IMR-90 (cell line): ENCODE measurements around the gene RILPL2. TPM values are rescaled to one million over a fixed set of nuclear protein-coding genes. Genes with fewer than 3 reads are reported as not detected.

ENCODE experiments used
- ATAC-seq: fragments of 200-7000 bp; cut with Tn5 transposase; 2 replicates; pipeline ENCODE4 v1.9.1; 2020; ENCODE audit warnings: low read depth, mild to moderate bottlenecking, moderate library complexity
- BruUV-seq: library from RNA; stranded (reverse); fragments of 400-500 nt; replicated peaks from 2 replicates; lab custom pipeline; 2021; lab: Mats Ljungman, UMichigan
- CTCF ChIA-PET: fragments of 300-600 bp; formaldehyde crosslinking; extraction: SDS; loops from one replicate; lab custom pipeline; 2021; ENCODE audit warnings: antibody characterized with exemption; lab: Yijun Ruan, JAX
- POLR2A ChIA-PET: fragments of 300-600 bp; sonication (Branson Sonifier 250); formaldehyde crosslinking; loops from one replicate; lab custom pipeline; 2022; ENCODE audit warnings: antibody characterized with exemption; ENCODE audit not compliant: unreplicated experiment; lab: Charles Lee
- DNase-seq: peaks from one replicate; pipeline ENCODE4 v3.0.0; 2013
- H2AFZ ChIP-seq: replicated peaks from 2 replicates; pipeline ENCODE3; 2013; ENCODE audit warnings: low read length, mild to moderate bottlenecking; ENCODE audit not compliant: poor library complexity
- H2AK5ac ChIP-seq: 2 replicates; pipeline ENCODE4 v1.6.1; 2013; ENCODE audit warnings: low read depth, low read length, inconsistent platforms
- H2AK9ac ChIP-seq: replicated peaks from 2 replicates; pipeline ENCODE3; 2013; ENCODE audit warnings: mild to moderate bottlenecking, low read depth, low read length, moderate library complexity; ENCODE audit not compliant: poor library complexity
- H2BK120ac ChIP-seq: 2 replicates; pipeline ENCODE4 v1.6.1; 2013; ENCODE audit warnings: low read depth, low read length, inconsistent platforms
- H2BK15ac ChIP-seq: 3 replicates; pipeline ENCODE4 v1.6.1; 2013; ENCODE audit warnings: low read depth, low read length, inconsistent platforms
- H2BK20ac ChIP-seq: 2 replicates; pipeline ENCODE4 v1.6.1; 2013; ENCODE audit warnings: low read depth, mild to moderate bottlenecking, inconsistent platforms, low read length, moderate library complexity
- H2BK5ac ChIP-seq: 2 replicates; pipeline ENCODE4 v1.6.1; 2013; ENCODE audit warnings: mild to moderate bottlenecking, low read depth, low read length, inconsistent platforms; ENCODE audit not compliant: poor library complexity, severe bottlenecking
- H3K14ac ChIP-seq: replicated peaks from 2 replicates; pipeline ENCODE4 v1.6.1; 2013; ENCODE audit warnings: low read depth, low read length, inconsistent platforms
- H3K18ac ChIP-seq: 2 replicates; pipeline ENCODE4 v1.6.1; 2013; ENCODE audit warnings: low read depth, low read length, control low read depth
- H3K23ac ChIP-seq: 2 replicates; pipeline ENCODE4 v1.6.1; 2013; ENCODE audit warnings: low read depth, low read length, inconsistent platforms
- H3K27ac ChIP-seq: 2 replicates; pipeline ENCODE4 v1.5.1; 2013; ENCODE audit warnings: mild to moderate bottlenecking, control low read depth, low read length; ENCODE audit not compliant: insufficient read depth
- H3K27me3 ChIP-seq: 2 replicates; pipeline ENCODE4 v1.6.1; 2013; ENCODE audit warnings: low read length; ENCODE audit not compliant: control insufficient read depth, insufficient read depth
- H3K36me3 ChIP-seq: 2 replicates; pipeline ENCODE4 v1.6.1; 2013; ENCODE audit warnings: low read length, mixed read lengths; ENCODE audit not compliant: control insufficient read depth, insufficient read depth
- H3K4ac ChIP-seq: 2 replicates; pipeline ENCODE4 v1.6.1; 2013; ENCODE audit warnings: low read depth, low read length, inconsistent platforms
- H3K4me1 ChIP-seq: 2 replicates; pipeline ENCODE4 v1.6.1; 2013; ENCODE audit warnings: low read length, mixed read lengths; ENCODE audit not compliant: control insufficient read depth, insufficient read depth
- H3K4me2 ChIP-seq: 2 replicates; pipeline ENCODE4 v1.6.1; 2013; ENCODE audit warnings: low read depth, mild to moderate bottlenecking, control low read depth, low read length, moderate library complexity
- H3K4me3 ChIP-seq: 2 replicates; pipeline ENCODE4 v1.5.1; 2013; ENCODE audit warnings: low read depth, mild to moderate bottlenecking, control low read depth, low read length, moderate library complexity; ENCODE audit not compliant: insufficient read depth
- H3K56ac ChIP-seq: 2 replicates; pipeline ENCODE4 v1.6.1; 2013; ENCODE audit warnings: low read length, inconsistent platforms; ENCODE audit not compliant: insufficient read depth; ENCODE audit errors: extremely low read depth
- H3K79me1 ChIP-seq, 2 experiments: 2 replicates each; pipeline ENCODE4 v1.6.1; 2013; ENCODE audit warnings: low read length in 2 of 2, inconsistent platforms in 1 of 2, low read depth in 1 of 2
- H3K9ac ChIP-seq: 2 replicates; pipeline ENCODE4 v1.6.1; 2013; ENCODE audit warnings: low read depth, low read length, control low read depth
- H3K9me1 ChIP-seq: 2 replicates; pipeline ENCODE4 v1.6.1; 2013; ENCODE audit warnings: low read length, inconsistent platforms; ENCODE audit not compliant: insufficient read depth
- H3K9me3 ChIP-seq: 2 replicates; pipeline ENCODE4 v1.6.1; 2013; ENCODE audit warnings: low read length; ENCODE audit not compliant: control insufficient read depth, insufficient read depth
- H4K20me1 ChIP-seq: 2 replicates; pipeline ENCODE4 v1.6.1; 2013; ENCODE audit warnings: low read length, inconsistent platforms; ENCODE audit not compliant: insufficient read depth
- H4K5ac ChIP-seq: 2 replicates; pipeline ENCODE4 v1.6.1; 2013; ENCODE audit warnings: mild to moderate bottlenecking, low read depth, low read length, control low read depth
- H4K8ac ChIP-seq, 2 experiments: 2 replicates each; pipeline ENCODE4 v1.6.1; 2013; ENCODE audit warnings: low read depth in 2 of 2, low read length in 2 of 2, control low read depth in 1 of 2, inconsistent platforms in 1 of 2
- H4K91ac ChIP-seq: 2 replicates; pipeline ENCODE4 v1.6.1; 2013; ENCODE audit warnings: low read depth, low read length, inconsistent platforms; ENCODE audit not compliant: insufficient read depth
- CEBPB ChIP-seq: IDR thresholded peaks from 2 replicates; pipeline ENCODE4 v1.6.1; 2012; ENCODE audit warnings: low read depth, low read length, improper control_type of control experiment
- RAD21 ChIP-seq: IDR thresholded peaks from 2 replicates; pipeline ENCODE4 v1.6.1; 2012; ENCODE audit warnings: low read length, improper control_type of control experiment
- WGBS, 2 experiments: methylation state at CpG; one replicate each; pipeline versions ENCODE4 v1.1.5 to v1.1.7; 2013; ENCODE audit warnings: missing lambda C conversion rate in 2 of 2; ENCODE audit not compliant: insufficient read length in 1 of 2; ENCODE audit errors: extremely low coverage in 2 of 2; 5-methylcytosine and 5-hydroxymethylcytosine counted together
- dilution Hi-C: fragments of 300-500 bp; cut with HindIII; formaldehyde crosslinking; loops from one replicate; pipeline ENCODE4 v1.14.3; 2018; ENCODE audit warnings: low sequenced_read_pairs; ENCODE audit not compliant: unreplicated experiment
- in situ Hi-C: fragments of 300-500 bp; cut with MboI; formaldehyde crosslinking; loops from 3 replicates; pipeline ENCODE4 v1.14.3; 2019; ENCODE audit warnings: low sequenced_read_pairs, inconsistent platforms, mixed read lengths
- intact Hi-C: fragments of 100-400 bp; cut with micrococcal nuclease; formaldehyde crosslinking; loops from 2 replicates; pipeline ENCODE4 v1.10.0; 2022
- polyA plus RNA-seq, 3 experiments: library from polyadenylated mRNA; depleted of rRNA; stranded (reverse); fragments of >200 nt; gene quantifications; 2 replicates each; pipeline ENCODE4 v1.2.3, GENCODE V29; 2012; ENCODE audit warnings: low replicate concordance in 1 of 3
- total RNA-seq: library from RNA; depleted of rRNA; stranded (reverse); fragments of >200 nt; gene quantifications from 2 replicates; pipeline ENCODE4 v1.2.3, GENCODE V29; 2012

Gene RILPL2
- total and polyA plus RNA-seq, 2 of the 4 experiments (the other 2 are of a cell fraction), result 1.8 to 2.2 TPM

GRCh38 chr12:123444092-123445026, 7.9 kb upstream of the RILPL2 start:
- H3K79me1 ChIP-seq, result no peaks in the 10 kb centered on the region
- H3K4me1 ChIP-seq, result peaks cover 7% of the 10 kb centered on the region; the same call in 1 of the 2 replicates
- ATAC-seq (peak; percentile 58), DNase-seq (peak; percentile 65)
- intact Hi-C loops (no loop called here), in situ Hi-C loops (no loop called here), dilution Hi-C loops (no loop called here)
- 67% methylated on average over 1 of the region's 8 CpGs; no CpG with 5 or more reads in 1 of the 2 experiments for WGBS, 2 experiments
- no peak overlapping the region for H4K8ac ChIP-seq
- H3K23ac ChIP-seq, result no peak overlapping the region
- H3K4ac ChIP-seq, result no peak overlapping the region
- H4K20me1 ChIP-seq, result no peaks in the 10 kb centered on the region
- no peak overlapping the region for H2BK20ac ChIP-seq
- no peak overlapping the region for H2AFZ ChIP-seq
- H2AK5ac ChIP-seq, result no peak overlapping the region
- no peak overlapping the region for H3K18ac ChIP-seq
- H4K91ac ChIP-seq, result no peak overlapping the region
- POLR2A ChIA-PET, result no interaction called here
- no peak overlapping the region for H3K14ac ChIP-seq
- CTCF ChIA-PET, result interaction anchor here (0.7 kb wide), 2 partner anchors 100 to 1681 kb away, joined by 3 to 7 read pairs; no protein-coding TSS in a partner anchor
- BruUV-seq, result no TSS peak
- H3K9me3 ChIP-seq, result no peaks in the 10 kb centered on the region
- no peak overlapping the region for H3K4me3 ChIP-seq
- H3K27ac ChIP-seq, result no peak overlapping the region
- TF ChIP-seq RAD21 (no peak), CEBPB (peak; percentile 85)
- H3K9me1 ChIP-seq, result peaks cover 4% of the 10 kb centered on the region; the same call in 1 of the 2 replicates
- no peaks in the 10 kb centered on the region for H3K36me3 ChIP-seq
- H3K4me2 ChIP-seq, result no peak overlapping the region
- no peak overlapping the region for H3K9ac ChIP-seq
- no peak overlapping the region for H2BK120ac ChIP-seq
- no peak overlapping the region for H2BK5ac ChIP-seq
- H4K5ac ChIP-seq, result no peak overlapping the region; the same call in 1 of the 2 replicates
- no peak overlapping the region for H3K56ac ChIP-seq
- no peaks in the 10 kb centered on the region for H3K27me3 ChIP-seq
- no peak overlapping the region for H2BK15ac ChIP-seq
- H2AK9ac ChIP-seq, result no peak overlapping the region
